Stomach (tissue), 9 donors: ENCODE results near the gene PRKCZ. TPM values are rescaled to one million over a fixed set of nuclear protein-coding genes. Genes with fewer than 3 reads are reported as not detected.

Source experiments
- DNase-seq, 2 donors: peaks; one replicate each; pipeline versions ENCODE4 v3.0.0 to v3.0.0-alpha.2; 2013 to 2019
- H3K27ac ChIP-seq, 5 donors: fragments of 200-600 bp in 4 of 5; sonication (generic) in 4 of 5; one replicate each; pipeline ENCODE4 v1.5.1; 2013 to 2019; ENCODE audit warnings: mild to moderate bottlenecking in 1 of 5, moderate library complexity in 1 of 5
- H3K27me3 ChIP-seq, 3 donors: fragments of 200-600 bp; sonication (generic); one replicate each; pipeline ENCODE4 v1.5.1; 2017 to 2019; ENCODE audit warnings: mixed run types in 1 of 3
- H3K36me3 ChIP-seq, 4 donors: fragments of 200-600 bp; sonication (generic); 1 replicate in 3 of 4; 2 replicates in 1 of 4; pipeline ENCODE4 v1.5.1; 2016 to 2019
- H3K4me1 ChIP-seq, 4 donors: fragments of 200-600 bp; sonication (generic); one replicate each; pipeline ENCODE4 v1.5.1; 2016 to 2019
- H3K4me3 ChIP-seq, 4 donors: fragments of 200-600 bp; sonication (generic) in 3 of 4; one replicate each; pipeline ENCODE4 v1.5.1; 2016 to 2019; ENCODE audit warnings: mild to moderate bottlenecking in 1 of 4
- H3K9me3 ChIP-seq, 4 donors: fragments of 200-600 bp; sonication (generic); one replicate each; pipeline ENCODE4 v1.5.1; 2016 to 2019
- EP300 ChIP-seq: sonication (generic); formaldehyde crosslinking; IDR thresholded peaks from one replicate; pipeline ENCODE4 v1.6.1; 2017; ENCODE audit warnings: antibody characterized with exemption
- POLR2A ChIP-seq, 4 donors: fragments of 450-650 bp; IDR thresholded peaks; one replicate each; pipeline ENCODE4 v1.6.1; 2016; ENCODE audit warnings: antibody characterized with exemption in 4 of 4, control low read depth in 2 of 4, mild to moderate bottlenecking in 1 of 4, moderate library complexity in 1 of 4
- POLR2AphosphoS5 ChIP-seq, 3 donors: sonication (generic); formaldehyde crosslinking; IDR thresholded peaks; one replicate each; pipeline ENCODE4 v1.6.1; 2016; ENCODE audit warnings: antibody characterized with exemption in 3 of 3
- WGBS, 5 donors: extraction: QIAGEN DNeasy Blood & Tissue Kit in 3 of 5; methylation state at CpG; one replicate each; pipeline versions ENCODE4 v1.1.5 to v1.1.7; 2013 to 2018; 5-methylcytosine and 5-hydroxymethylcytosine counted together
- intact Hi-C: fragments of 100-400 bp; cut with DNase I; formaldehyde crosslinking; loops from one replicate; pipeline ENCODE4 v1.15.1; 2023; ENCODE audit warnings: low total_unique reads
- polyA plus RNA-seq, 3 donors: library from polyadenylated mRNA; stranded (reverse); fragments of 200-250 nt; gene quantifications; one replicate each; pipeline ENCODE4 v1.2.3, GENCODE V29; 2013
- total RNA-seq, 5 donors: library from RNA; depleted of rRNA; stranded (reverse); fragments of >200 nt; gene quantifications; one replicate each; pipeline versions ENCODE4 v1.1.0 to v1.2.3, GENCODE V29; 2014 to 2016
- TF ChIP-seq, protein P1 (sequence below), 7 experiments: fragments of 450-650 bp in 4 of 7; fragments of 200-600 bp in 3 of 7; sonication (generic) in 3 of 7; IDR thresholded peaks; one replicate each; pipeline ENCODE4 v1.5.1; 2016 to 2019; ENCODE audit warnings: antibody characterized with exemption in 7 of 7, control low read depth in 2 of 7, mild to moderate bottlenecking in 1 of 7
- donor health status: healthy with polysubstance abuse.
- donor health status: Bipolar disorder and iron deficiency.
- donor health status: healthy.

PRKCZ gene
- total and polyA plus RNA-seq, 8 donors: 11.1 to 55.8 (median 25.5) TPM

DNA sequence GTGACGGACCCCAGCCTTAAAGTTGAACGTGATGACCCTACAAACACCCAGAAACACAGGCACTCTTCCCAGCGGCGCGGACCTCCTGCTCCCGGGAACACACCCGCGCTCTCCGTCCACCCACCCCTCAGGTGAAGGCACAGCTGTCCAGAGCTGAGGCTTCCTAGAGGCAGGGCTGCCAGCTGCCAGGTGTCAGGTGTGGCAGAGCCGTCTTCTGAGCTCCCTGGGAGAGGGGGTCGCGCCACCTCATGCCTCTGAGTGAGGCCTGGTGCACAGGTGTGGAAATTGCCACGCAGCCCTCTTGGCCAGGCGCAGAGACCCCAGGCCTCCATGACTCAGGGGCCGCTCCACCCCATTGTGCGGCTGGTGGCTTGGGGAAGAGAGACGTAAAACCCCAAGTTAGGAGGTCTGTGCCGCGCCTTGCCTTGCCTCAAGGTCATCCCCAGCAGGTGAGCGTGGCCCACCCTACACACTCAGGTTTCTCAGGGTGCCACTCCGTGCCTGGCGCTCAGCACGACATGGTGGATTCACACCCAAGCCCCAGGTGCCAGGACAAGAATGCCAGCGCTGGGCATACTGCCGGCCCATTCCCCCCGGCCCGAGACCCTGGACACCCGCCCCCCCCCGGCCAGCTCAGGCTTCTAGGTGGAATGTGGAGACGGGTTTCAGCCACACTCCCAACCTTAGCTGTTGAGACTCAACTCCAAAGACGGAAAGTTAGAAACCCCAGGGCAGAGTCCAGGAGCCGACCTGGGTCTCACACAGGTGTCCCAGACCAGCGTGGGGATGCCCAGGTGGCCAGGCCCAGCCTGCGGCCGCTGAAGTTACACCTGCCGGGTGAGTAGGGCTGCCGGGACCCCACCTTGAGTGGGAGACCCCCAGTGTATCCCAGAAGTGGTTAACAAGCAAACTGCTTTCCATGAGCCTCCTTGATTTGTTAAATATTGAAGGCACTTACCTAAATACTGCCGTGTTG is 136.0 kb downstream of the PRKCZ start:
- Histone ChIP-seq H3K9me3 (no peaks in the 10 kb centered on the region), H3K27ac (no peak overlapping the region), H3K4me1 (peaks cover 13 to 23% (median 22%) of the 10 kb centered on the region in 4 donors), H3K36me3 (peaks cover 0 to 37% (median 28%) of the 10 kb centered on the region in 4 donors), H3K27me3 (no peaks in the 10 kb centered on the region), H3K4me3 (no peak overlapping the region)
- TF ChIP-seq, protein P1, sequence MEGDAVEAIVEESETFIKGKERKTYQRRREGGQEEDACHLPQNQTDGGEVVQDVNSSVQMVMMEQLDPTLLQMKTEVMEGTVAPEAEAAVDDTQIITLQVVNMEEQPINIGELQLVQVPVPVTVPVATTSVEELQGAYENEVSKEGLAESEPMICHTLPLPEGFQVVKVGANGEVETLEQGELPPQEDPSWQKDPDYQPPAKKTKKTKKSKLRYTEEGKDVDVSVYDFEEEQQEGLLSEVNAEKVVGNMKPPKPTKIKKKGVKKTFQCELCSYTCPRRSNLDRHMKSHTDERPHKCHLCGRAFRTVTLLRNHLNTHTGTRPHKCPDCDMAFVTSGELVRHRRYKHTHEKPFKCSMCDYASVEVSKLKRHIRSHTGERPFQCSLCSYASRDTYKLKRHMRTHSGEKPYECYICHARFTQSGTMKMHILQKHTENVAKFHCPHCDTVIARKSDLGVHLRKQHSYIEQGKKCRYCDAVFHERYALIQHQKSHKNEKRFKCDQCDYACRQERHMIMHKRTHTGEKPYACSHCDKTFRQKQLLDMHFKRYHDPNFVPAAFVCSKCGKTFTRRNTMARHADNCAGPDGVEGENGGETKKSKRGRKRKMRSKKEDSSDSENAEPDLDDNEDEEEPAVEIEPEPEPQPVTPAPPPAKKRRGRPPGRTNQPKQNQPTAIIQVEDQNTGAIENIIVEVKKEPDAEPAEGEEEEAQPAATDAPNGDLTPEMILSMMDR (IDR thresholded peaks at IDR 0.05): no peak
- TF ChIP-seq POLR2A (IDR thresholded peaks at IDR 0.05) (no peak), POLR2AphosphoS5 (IDR thresholded peaks at IDR 0.05) (no peak)
- WGBS, 5 donors: 87 to 95% (median 93%) methylated on average over 34 to 38 of the region's 38 CpGs
- DNase-seq: no peak
- intact Hi-C loops: no loop called here

DNA sequence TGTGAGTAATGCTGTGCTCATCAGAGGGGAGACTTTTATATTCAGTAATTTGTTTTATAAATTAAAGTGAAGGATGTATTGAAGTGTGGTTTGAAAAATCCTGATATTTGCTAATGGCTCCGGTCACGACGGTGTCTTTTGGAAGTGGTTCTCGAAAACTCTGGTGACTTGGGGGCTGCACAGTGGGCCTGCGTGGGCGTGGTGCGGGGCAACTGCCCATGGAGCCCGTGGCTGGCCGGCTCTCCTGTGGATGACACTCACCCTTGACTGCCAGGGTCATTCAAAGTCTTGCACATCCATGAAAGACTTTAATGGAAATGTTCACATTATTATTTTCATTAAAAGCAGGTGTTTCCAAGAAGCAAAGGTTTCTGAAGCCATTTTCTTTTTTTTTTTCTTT is 136.7 kb downstream of the PRKCZ start:
- no peaks in the 10 kb centered on the region for H3K9me3 ChIP-seq
- DNase-seq: no peak
- H3K27me3 ChIP-seq: no peaks in the 10 kb centered on the region
- intact Hi-C loops: no loop called here
- no peak overlapping the region for H3K4me3 ChIP-seq
- H3K36me3 ChIP-seq: peaks cover 0 to 34% (median 28%) of the 10 kb centered on the region in 4 donors
- TF ChIP-seq, protein P1 (IDR thresholded peaks at IDR 0.05): no peak
- no peak for TF ChIP-seq POLR2A (IDR thresholded peaks at IDR 0.05)
- no peak for TF ChIP-seq EP300
- H3K4me1 ChIP-seq: peaks cover 20 to 29% (median 28%) of the 10 kb centered on the region in 4 donors
- 87 to 92% (median 89%) methylated on average over 9 of the region's 9 CpGs for WGBS, 5 donors
- no peak overlapping the region for H3K27ac ChIP-seq

DNA sequence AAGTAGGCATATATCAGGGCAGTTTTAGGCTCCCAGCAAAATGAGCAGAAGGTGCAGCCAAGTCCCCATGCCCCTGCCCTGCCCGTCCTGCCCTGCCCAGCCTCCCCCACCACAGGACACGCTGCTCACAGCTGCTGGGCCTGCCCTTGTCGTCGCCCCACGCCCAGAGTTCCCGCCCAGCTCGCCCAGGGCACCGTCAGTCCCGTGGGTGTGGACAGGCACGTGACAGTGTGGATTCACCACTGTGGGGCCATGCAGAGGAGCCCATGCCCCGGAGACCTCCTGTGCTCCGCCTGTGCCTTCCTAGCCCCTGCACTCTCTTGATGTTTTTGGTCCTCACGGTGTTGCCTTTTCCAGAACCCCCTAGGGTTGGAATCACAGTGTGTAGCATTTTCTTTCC is 137.4 kb downstream of the PRKCZ start:
- no peak overlapping the region for H3K4me3 ChIP-seq
- intact Hi-C loops: no loop called here
- no peak for TF ChIP-seq EP300
- TF ChIP-seq, protein P1 (IDR thresholded peaks at IDR 0.05): no peak
- no peak for TF ChIP-seq POLR2A (IDR thresholded peaks at IDR 0.05)
- TF ChIP-seq POLR2AphosphoS5 (IDR thresholded peaks at IDR 0.05): peak in 1 of 3 donors; percentile 20
- peaks cover 0 to 32% (median 28%) of the 10 kb centered on the region in 4 donors for H3K36me3 ChIP-seq
- 45 to 67% (median 47%) methylated on average over 7 to 13 of the region's 13 CpGs for WGBS, 5 donors
- no peaks in the 10 kb centered on the region for H3K27me3 ChIP-seq
- DNase-seq: peak in 1 of 2 donors; percentile 32
- no peaks in the 10 kb centered on the region for H3K9me3 ChIP-seq
- H3K4me1 ChIP-seq: peaks cover 27 to 37% (median 35%) of the 10 kb centered on the region in 4 donors
- H3K27ac ChIP-seq: peak overlapping the region in 1 of 5 donors; percentile 98

DNA sequence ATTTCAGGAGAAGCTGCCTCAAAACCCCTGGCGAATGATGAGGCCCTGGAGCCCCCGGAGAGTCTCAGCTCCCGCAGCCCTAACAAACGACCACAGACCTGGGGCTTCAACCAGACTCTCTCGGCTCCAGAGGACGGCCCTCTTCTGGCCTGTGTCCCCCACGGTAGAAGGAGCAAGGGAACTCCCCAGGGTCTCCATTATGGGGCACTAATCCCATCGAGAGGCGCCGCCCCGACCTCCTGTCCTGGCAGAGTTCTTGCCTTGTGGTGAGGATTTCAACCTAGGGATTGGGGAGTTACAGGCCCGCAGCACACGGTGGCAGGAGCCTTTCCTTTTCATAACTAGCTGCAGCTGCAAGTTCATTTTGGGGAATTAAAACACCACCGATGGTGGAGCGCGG is 138.1 kb downstream of the PRKCZ start:
- H3K27me3 ChIP-seq: no peaks in the 10 kb centered on the region

More for the DNA sequence above, 138.1 kb downstream of the PRKCZ start:
- intact Hi-C loops: no loop called here
- H3K36me3 ChIP-seq: peaks cover 0 to 32% (median 28%) of the 10 kb centered on the region in 4 donors
- DNase-seq: no peak
- H3K9me3 ChIP-seq: no peaks in the 10 kb centered on the region
- 89 to 96% (median 92%) methylated on average over 4 to 16 of the region's 16 CpGs for WGBS, 5 donors
- peaks cover 34 to 44% (median 43%) of the 10 kb centered on the region in 4 donors for H3K4me1 ChIP-seq
- peak overlapping the region in 1 of 5 donors; percentile 98 for H3K27ac ChIP-seq
- TF ChIP-seq EP300 (no peak), POLR2A (IDR thresholded peaks at IDR 0.05) (no peak), POLR2AphosphoS5 (IDR thresholded peaks at IDR 0.05) (no peak)
- TF ChIP-seq, protein P1 (IDR thresholded peaks at IDR 0.05): no peak
- H3K4me3 ChIP-seq: no peak overlapping the region
